Tibial nerve (tissue), 4 donors: Measurements from ENCODE around the gene RNASEH2A. TPM values are rescaled to one million over a fixed set of nuclear protein-coding genes. Genes with fewer than 3 reads are reported as not detected.
A peak's percentile ranks its signal among the peaks of the same experiment; 100 is the strongest.
"Not testable (repeated sequence)": the region's sequence is repeated elsewhere in the genome, so short reads cannot be mapped to it uniquely, and the experiment has no call there.

Source experiments
- DNase-seq, 2 donors: peaks; one replicate each; pipeline ENCODE4 v3.0.0-alpha.2; 2019; ENCODE audit warnings: low spot score in 2 of 2
- H3K27ac ChIP-seq, 4 donors: fragments of 200-600 bp; sonication (generic) in 3 of 4; one replicate each; pipeline ENCODE4 v1.5.1; 2017 to 2019; ENCODE audit warnings: mild to moderate bottlenecking in 1 of 4
- H3K27me3 ChIP-seq, 2 donors: fragments of 200-600 bp; sonication (generic) in 1 of 2; one replicate each; pipeline versions ENCODE4 v1.5.1 to v1.6.0; 2017 to 2019
- H3K36me3 ChIP-seq, 3 donors: fragments of 200-600 bp; sonication (generic); one replicate each; pipeline ENCODE4 v1.5.1; 2018 to 2019
- H3K4me1 ChIP-seq, 4 donors: fragments of 200-600 bp; sonication (generic) in 3 of 4; one replicate each; pipeline ENCODE4 v1.5.1; 2017 to 2019
- H3K4me3 ChIP-seq, 4 donors: fragments of 200-600 bp; sonication (generic) in 3 of 4; one replicate each; pipeline ENCODE4 v1.5.1; 2017 to 2019; ENCODE audit warnings: mild to moderate bottlenecking in 1 of 4, moderate library complexity in 1 of 4
- H3K9me3 ChIP-seq, 4 donors: fragments of 200-600 bp; sonication (generic) in 3 of 4; one replicate each; pipeline ENCODE4 v1.5.1; 2017 to 2019
- CTCF ChIP-seq, 5 experiments: fragments of 200-600 bp in 3 of 5; fragments of 450-650 bp in 2 of 5; sonication (generic) in 3 of 5; IDR thresholded peaks; one replicate each; pipeline ENCODE4 v1.5.1; 2016 to 2019; ENCODE audit warnings: antibody characterized with exemption in 5 of 5, mild to moderate bottlenecking in 3 of 5, moderate library complexity in 2 of 5
- EP300 ChIP-seq, 2 donors: sonication (generic); formaldehyde crosslinking; IDR thresholded peaks; one replicate each; pipeline ENCODE4 v1.6.1; 2017; ENCODE audit warnings: antibody characterized with exemption in 2 of 2, mild to moderate bottlenecking in 1 of 2
- POLR2A ChIP-seq, 2 donors: fragments of 450-650 bp; IDR thresholded peaks; one replicate each; pipeline ENCODE4 v1.6.1; 2017; ENCODE audit warnings: antibody characterized with exemption in 2 of 2, mild to moderate bottlenecking in 2 of 2, moderate library complexity in 2 of 2
- WGBS, 2 donors: methylation state at CpG; one replicate each; pipeline ENCODE4 v1.1.5; 2018; 5-methylcytosine and 5-hydroxymethylcytosine counted together
- total RNA-seq, 4 donors: library from RNA; depleted of rRNA; stranded (reverse); fragments of >200 nt; gene quantifications; one replicate each; pipeline ENCODE4 v1.1.0, GENCODE V29; 2016

RNASEH2A gene
- total RNA-seq, 4 donors from 2014 or later = 5.4 to 8.6 (median 6.7) TPM

GRCh38 chr19:12797141-12797587 lies 9.2 kb upstream of the RNASEH2A start:
- H3K9me3 ChIP-seq = no peaks in the 10 kb centered on the region
- peaks cover 0 to 31% (median 0%) of the 10 kb centered on the region in 3 donors for H3K36me3 ChIP-seq
- H3K27ac ChIP-seq = no peak overlapping the region
- WGBS, 2 donors = 89 to 90% methylated on average over 6 of the region's 6 CpGs
- H3K4me1 ChIP-seq = peaks cover 0 to 47% (median 24%) of the 10 kb centered on the region in 4 donors
- H3K27me3 ChIP-seq = no peaks in the 10 kb centered on the region
- no peak for TF ChIP-seq CTCF (IDR thresholded peaks at IDR 0.05)
- TF ChIP-seq POLR2A (IDR thresholded peaks at IDR 0.05) = no peak
- no peak for TF ChIP-seq EP300 (IDR thresholded peaks at IDR 0.05)
- H3K4me3 ChIP-seq = no peak overlapping the region
- DNase-seq = no peak

- not testable (repeated sequence) for DNase-seq, H3K9me3 ChIP-seq, H3K27ac ChIP-seq, H3K27me3 ChIP-seq, H3K4me3 ChIP-seq
- Histone ChIP-seq H3K36me3 (peaks cover 0 to 31% (median 0%) of the 10 kb centered on the region in 3 donors), H3K4me1 (peaks cover 0 to 51% (median 26%) of the 10 kb centered on the region in 4 donors)
- 93 to 95% methylated on average over 7 of the region's 7 CpGs for WGBS, 2 donors
These were observed 8.8 kb upstream of the RNASEH2A start for GRCh38 chr19:12797607-12798006.

GRCh38 chr19:12799742-12800465 lies 6.5 kb upstream of the RNASEH2A start:
- H3K27ac ChIP-seq = peak overlapping the region in 2 of 4 donors; percentile 81 to 88
- no peaks in the 10 kb centered on the region for H3K27me3 ChIP-seq

GRCh38 chr19:12800466-12800770 lies 6.0 kb upstream of the RNASEH2A start:
- H3K9me3 ChIP-seq = no peaks in the 10 kb centered on the region
- peaks cover 0 to 31% (median 0%) of the 10 kb centered on the region in 3 donors for H3K36me3 ChIP-seq
- H3K27me3 ChIP-seq = no peaks in the 10 kb centered on the region
- TF ChIP-seq POLR2A (IDR thresholded peaks at IDR 0.05) = no peak
- TF ChIP-seq CTCF (IDR thresholded peaks at IDR 0.05) = no peak
- no peak for TF ChIP-seq EP300 (IDR thresholded peaks at IDR 0.05)
- H3K4me3 ChIP-seq = peak overlapping the region in 1 of 4 donors; percentile 77
- DNase-seq = no peak
- 71 to 75% methylated on average over 1 of the region's 1 CpG for WGBS, 2 donors
- peak overlapping the region in 2 of 4 donors; percentile 81 to 88 for H3K27ac ChIP-seq
- H3K4me1 ChIP-seq = peaks cover 0 to 36% (median 16%) of the 10 kb centered on the region in 4 donors

More at GRCh38 chr19:12799742-12800465, 6.5 kb upstream of the RNASEH2A start:
- WGBS, 2 donors = 87 to 89% methylated on average over 15 to 18 of the region's 18 CpGs
- DNase-seq = no peak
- Histone ChIP-seq H3K4me3 (no peak overlapping the region), H3K36me3 (peaks cover 0 to 31% (median 0%) of the 10 kb centered on the region in 3 donors), H3K9me3 (no peaks in the 10 kb centered on the region), H3K4me1 (peaks cover 0 to 39% (median 16%) of the 10 kb centered on the region in 4 donors)
- no peak for TF ChIP-seq POLR2A (IDR thresholded peaks at IDR 0.05)
- no peak for TF ChIP-seq EP300 (IDR thresholded peaks at IDR 0.05)
- no peak for TF ChIP-seq CTCF (IDR thresholded peaks at IDR 0.05)

- DNase-seq = no peak
- Histone ChIP-seq H3K36me3 (peaks cover 0 to 31% (median 0%) of the 10 kb centered on the region in 3 donors), H3K4me1 (peaks cover 0 to 34% (median 13%) of the 10 kb centered on the region in 4 donors), H3K27me3 (no peaks in the 10 kb centered on the region), H3K4me3 (peak overlapping the region; percentile 64 to 82 (median 78)), H3K27ac (peak overlapping the region; percentile 67 to 88 (median 80)), H3K9me3 (no peaks in the 10 kb centered on the region)
- 8 to 12% methylated on average over 21 to 32 of the region's 38 CpGs for WGBS, 2 donors
- TF ChIP-seq CTCF (IDR thresholded peaks at IDR 0.05) (peak in 1 of 5 experiments; percentile 2), POLR2A (IDR thresholded peaks at IDR 0.05) (no peak)
These were observed 5.4 kb upstream of the RNASEH2A start for GRCh38 chr19:12800923-12801465.
